Epithelial cell of proximal tubule (primary cell): ENCODE data around the gene EDN2. TPM values are rescaled to one million over a fixed set of nuclear protein-coding genes. Genes with fewer than 3 reads are reported as not detected.

ENCODE experiments used
- DNase-seq: peaks from one replicate; pipeline ENCODE4 v3.0.0-alpha.2; 2011; ENCODE audit warnings: low read depth
- H3K4me3 ChIP-seq: 2 replicates; pipeline ENCODE4 v1.5.1; 2011; ENCODE audit warnings: low read depth, mild to moderate bottlenecking, low read length
- total RNA-seq: library from RNA; depleted of rRNA; stranded (reverse); fragments of >200 nt; gene quantifications from 2 replicates; pipeline ENCODE4 v1.2.3, GENCODE V29; 2015
- TF ChIP-seq, protein P1 (sequence below): conservative IDR thresholded peaks from 2 replicates; pipeline ENCODE4 v1.5.1; 2012; ENCODE audit warnings: low read depth, mild to moderate bottlenecking, low read length

Gene EDN2
- total RNA-seq, 1 donor from 2014 or later = 6.3 TPM

DNA sequence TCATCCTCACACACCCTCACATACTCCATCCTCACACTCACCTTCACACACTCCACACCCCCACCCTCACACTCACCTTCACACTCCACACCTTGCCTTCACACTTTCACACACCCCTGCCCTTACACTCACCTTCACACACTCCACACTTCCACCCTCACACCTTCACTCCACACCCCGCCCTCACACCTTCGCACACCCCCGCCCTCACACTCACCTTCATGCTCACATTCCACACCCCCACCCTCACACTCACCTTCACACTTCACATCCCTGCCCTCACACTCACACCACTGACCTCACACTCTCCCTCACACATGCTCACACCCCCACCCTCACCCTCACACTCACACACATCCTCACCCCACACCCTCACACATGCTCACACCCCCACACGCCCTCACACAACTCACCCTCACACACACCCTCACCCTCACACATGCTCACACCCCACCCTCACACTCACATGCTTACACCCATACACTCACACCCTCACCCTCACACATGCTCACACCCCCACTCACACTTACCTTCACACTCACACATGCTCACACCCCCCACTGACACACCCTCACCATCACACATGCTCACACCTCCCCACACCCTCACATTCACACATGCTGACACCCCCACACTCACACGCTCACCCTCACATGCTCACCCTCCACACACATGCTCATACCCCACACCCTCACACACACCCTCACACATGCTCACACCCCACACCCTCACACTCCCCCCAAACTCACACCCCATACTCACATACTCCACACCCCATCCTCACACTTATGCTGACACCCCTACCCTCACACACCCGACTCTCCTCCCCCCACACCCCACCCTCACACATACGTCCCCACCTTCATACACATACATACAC, 44.5 kb upstream of the EDN2 start:
- TF ChIP-seq, protein P1, sequence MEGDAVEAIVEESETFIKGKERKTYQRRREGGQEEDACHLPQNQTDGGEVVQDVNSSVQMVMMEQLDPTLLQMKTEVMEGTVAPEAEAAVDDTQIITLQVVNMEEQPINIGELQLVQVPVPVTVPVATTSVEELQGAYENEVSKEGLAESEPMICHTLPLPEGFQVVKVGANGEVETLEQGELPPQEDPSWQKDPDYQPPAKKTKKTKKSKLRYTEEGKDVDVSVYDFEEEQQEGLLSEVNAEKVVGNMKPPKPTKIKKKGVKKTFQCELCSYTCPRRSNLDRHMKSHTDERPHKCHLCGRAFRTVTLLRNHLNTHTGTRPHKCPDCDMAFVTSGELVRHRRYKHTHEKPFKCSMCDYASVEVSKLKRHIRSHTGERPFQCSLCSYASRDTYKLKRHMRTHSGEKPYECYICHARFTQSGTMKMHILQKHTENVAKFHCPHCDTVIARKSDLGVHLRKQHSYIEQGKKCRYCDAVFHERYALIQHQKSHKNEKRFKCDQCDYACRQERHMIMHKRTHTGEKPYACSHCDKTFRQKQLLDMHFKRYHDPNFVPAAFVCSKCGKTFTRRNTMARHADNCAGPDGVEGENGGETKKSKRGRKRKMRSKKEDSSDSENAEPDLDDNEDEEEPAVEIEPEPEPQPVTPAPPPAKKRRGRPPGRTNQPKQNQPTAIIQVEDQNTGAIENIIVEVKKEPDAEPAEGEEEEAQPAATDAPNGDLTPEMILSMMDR = no peak
- H3K4me3 ChIP-seq = no peak overlapping the region
- DNase-seq = no peak

DNA sequence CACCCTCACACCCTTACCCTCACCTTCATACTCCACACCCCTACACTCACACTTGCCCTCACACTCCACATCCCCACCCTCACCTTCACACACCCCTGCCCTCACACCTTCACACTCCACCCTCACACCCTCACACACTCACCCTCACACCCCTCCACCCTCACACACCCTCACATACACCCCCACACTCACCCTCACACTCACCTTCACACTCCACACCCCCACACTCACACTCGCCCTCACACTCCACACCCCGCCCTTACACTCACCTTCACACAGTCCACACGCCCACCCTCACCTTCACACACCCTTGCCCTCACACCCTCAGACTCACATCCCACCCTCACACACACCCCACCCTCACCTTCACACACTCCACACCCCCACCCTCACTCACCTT, 43.6 kb upstream of the EDN2 start:
- no peak for DNase-seq
- no peak overlapping the region for H3K4me3 ChIP-seq
- TF ChIP-seq, protein P1 = no peak

DNA sequence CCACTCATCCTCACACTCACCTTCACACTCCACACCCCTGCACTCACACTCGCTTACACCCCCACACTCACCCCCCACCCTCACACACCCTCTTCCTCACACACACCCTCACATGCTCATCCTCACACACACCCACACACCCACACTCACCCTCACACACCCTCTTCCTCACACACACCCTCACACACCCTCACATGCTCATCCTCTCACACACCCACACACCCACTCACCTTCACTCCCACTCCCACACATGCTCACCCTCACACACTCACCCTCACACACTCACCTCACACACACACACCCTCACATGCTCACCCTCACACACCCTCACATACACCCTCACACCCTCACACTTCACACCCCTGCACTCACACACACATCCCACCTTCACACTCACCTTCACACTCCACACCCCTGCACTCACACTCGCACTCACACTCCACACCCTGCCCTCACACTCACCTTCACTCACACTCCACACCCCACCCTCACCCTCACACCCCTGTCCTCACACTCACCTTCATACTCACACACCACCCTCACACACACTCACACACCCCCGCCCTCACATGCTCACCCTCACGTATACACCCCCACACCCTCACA, 42.6 kb upstream of the EDN2 start:
- DNase-seq = no peak

DNA sequence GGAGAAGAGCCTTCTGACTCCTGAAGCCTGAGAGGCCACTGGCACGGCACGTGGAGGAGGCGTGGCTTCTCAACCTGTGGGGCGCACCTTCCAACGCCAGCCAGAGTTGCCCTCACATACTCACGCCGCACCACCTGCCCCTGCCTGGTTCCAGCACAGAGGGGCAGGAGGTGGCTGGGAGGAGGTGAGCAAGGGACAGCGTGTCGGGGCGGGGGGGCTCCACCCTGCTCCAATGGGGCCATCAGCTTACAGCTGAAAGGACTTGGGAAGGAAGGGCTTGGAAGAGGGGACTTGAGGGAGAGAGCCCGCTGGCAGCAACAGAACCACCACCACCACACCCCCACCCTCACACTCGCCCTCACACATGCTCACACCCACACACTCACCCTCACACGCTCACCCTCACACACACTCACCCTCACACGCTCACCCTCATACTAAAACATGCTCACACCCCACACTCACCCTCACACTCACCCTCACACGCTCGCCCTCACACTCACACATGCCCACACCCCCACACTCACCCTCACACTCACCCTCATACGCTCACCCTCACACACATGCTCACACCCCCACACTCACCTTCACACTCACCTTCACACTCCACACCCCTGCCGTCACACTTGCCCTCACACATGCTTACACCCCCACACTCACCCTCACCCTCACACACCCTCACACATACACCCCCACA, 41.6 kb upstream of the EDN2 start:
- TF ChIP-seq, protein P1 = no peak
- no peak for DNase-seq
- H3K4me3 ChIP-seq = no peak overlapping the region

More for the DNA sequence above, 42.6 kb upstream of the EDN2 start:
- no peak overlapping the region for H3K4me3 ChIP-seq
- TF ChIP-seq, protein P1 = no peak

DNA sequence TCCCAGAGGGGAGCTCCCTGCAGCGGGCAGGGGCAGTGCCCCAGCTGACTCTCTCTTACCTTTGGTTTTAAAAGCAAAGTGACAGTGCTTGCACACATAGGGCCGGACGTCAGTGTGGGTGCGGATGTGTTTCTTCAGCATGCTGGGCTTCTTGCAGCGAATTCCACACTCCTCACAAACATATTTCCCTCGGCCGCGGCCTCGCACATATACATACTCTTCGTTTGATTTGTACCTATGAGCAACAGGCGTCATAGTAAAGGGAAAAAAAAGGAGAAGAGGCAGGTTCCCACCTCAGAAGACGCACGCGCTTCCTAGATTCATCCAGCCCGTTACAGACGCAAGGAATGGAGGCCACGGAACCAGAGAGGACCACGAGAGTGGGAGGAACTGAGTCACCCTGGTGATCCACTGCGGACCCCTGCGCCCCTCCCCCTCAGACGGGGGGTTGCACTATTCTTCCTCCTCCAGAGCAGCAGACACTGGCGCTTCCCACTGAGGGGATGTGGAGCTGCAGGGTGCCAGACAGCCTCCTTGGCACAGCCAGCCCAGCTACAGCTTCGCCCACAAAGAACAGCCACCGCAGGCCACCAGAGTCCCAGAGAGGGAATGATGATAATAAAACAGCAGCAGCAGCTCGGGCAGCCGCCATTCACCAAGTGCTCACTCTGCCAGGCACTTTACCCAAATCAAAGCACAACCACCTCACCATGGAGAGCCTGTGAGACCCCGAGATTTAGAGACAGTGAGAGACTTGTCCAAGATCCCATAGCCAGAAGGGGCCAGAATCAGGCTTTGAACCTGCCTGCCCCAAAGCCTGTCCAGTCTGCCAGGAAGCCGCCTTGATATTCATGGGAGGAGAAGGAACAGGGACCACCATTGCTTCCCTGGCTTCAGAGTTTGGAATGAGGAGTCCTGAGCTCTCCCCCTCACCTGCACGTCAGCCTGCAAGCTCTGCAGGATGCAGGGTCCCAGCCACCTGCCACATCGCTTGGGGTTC, 40.5 kb upstream of the EDN2 start:
- TF ChIP-seq, protein P1 = no peak
- no peak for DNase-seq
- no peak overlapping the region for H3K4me3 ChIP-seq
